PC-3 (cell line): ENCODE measurements around the gene ARFGAP1. TPM values are rescaled to one million over a fixed set of nuclear protein-coding genes. Genes with fewer than 3 reads are reported as not detected.

ENCODE experiments used
- ATAC-seq: fragments of 200-7000 bp; cut with Tn5 transposase; 2 replicates; pipeline ENCODE4 v1.9.1; 2020; ENCODE audit warnings: mild to moderate bottlenecking, moderate library complexity
- BruUV-seq: library from RNA; stranded (reverse); fragments of 400-500 nt; replicated peaks from 2 replicates; lab custom pipeline; 2021; lab: Mats Ljungman, UMichigan
- CTCF ChIA-PET: fragments of 300-600 bp; sonication (Branson Sonifier 250); formaldehyde crosslinking; loops from one replicate; lab custom pipeline; 2022; ENCODE audit warnings: antibody characterized with exemption; lab: Charles Lee
- POLR2A ChIA-PET: fragments of 300-600 bp; sonication (Branson Sonifier 250); formaldehyde crosslinking; loops from one replicate; lab custom pipeline; 2022; ENCODE audit warnings: antibody characterized with exemption; ENCODE audit not compliant: unreplicated experiment; lab: Charles Lee
- DNase-seq: peaks from one replicate; pipeline ENCODE4 v3.0.0-alpha.2; 2015
- H2AFZ ChIP-seq: fragments of 300-600 bp; sonication (generic); 2 replicates; pipeline ENCODE4 v1.6.0; 2016; ENCODE audit warnings: antibody characterized with exemption, low read length
- H3F3A ChIP-seq: fragments of 300-600 bp; sonication (generic); one replicate; pipeline ENCODE4 v1.6.0; 2017; ENCODE audit warnings: antibody characterized with exemption, low read length, control low read depth, mild to moderate bottlenecking; ENCODE audit not compliant: unreplicated experiment
- H3K27ac ChIP-seq: fragments of 300-600 bp; sonication (generic); 2 replicates; pipeline ENCODE4 v1.5.1; 2016; ENCODE audit warnings: mild to moderate bottlenecking, low read length
- H3K27me3 ChIP-seq: fragments of 300-600 bp; sonication (generic); 2 replicates; pipeline ENCODE4 v1.6.1; 2016; ENCODE audit warnings: low read length, mixed read lengths
- H3K36me3 ChIP-seq: fragments of 300-600 bp; sonication (generic); 2 replicates; pipeline ENCODE4 v1.6.1; 2016; ENCODE audit warnings: low read depth, mixed run types, low read length, mixed read lengths
- H3K4me1 ChIP-seq: fragments of 300-600 bp; sonication (generic); 2 replicates; pipeline ENCODE4 v1.5.1; 2016; ENCODE audit warnings: low read length; ENCODE audit not compliant: insufficient read depth
- H3K4me2 ChIP-seq: fragments of 300-600 bp; sonication (generic); 2 replicates; pipeline ENCODE4 v1.6.0; 2016; ENCODE audit warnings: low read length
- H3K4me3 ChIP-seq: fragments of 300-600 bp; sonication (generic); 2 replicates; pipeline ENCODE4 v1.5.1; 2016; ENCODE audit warnings: mild to moderate bottlenecking, low read length, mixed read lengths
- H3K79me2 ChIP-seq: fragments of 300-600 bp; sonication (generic); 2 replicates; pipeline ENCODE4 v1.6.1; 2017; ENCODE audit warnings: low read length, mixed read lengths
- H3K9ac ChIP-seq: fragments of 300-600 bp; sonication (generic); 2 replicates; pipeline ENCODE4 v1.6.0; 2016; ENCODE audit warnings: mild to moderate bottlenecking, low read length
- H3K9me2 ChIP-seq: fragments of 300-600 bp; sonication (generic); replicated peaks from 2 replicates; pipeline ENCODE4 v1.6.1; 2016; ENCODE audit warnings: mixed run types, low read length, mixed read lengths
- H3K9me3 ChIP-seq: fragments of 300-600 bp; sonication (generic); 2 replicates; pipeline ENCODE4 v1.6.1; 2016; ENCODE audit warnings: low read length, mixed read lengths
- H4K20me1 ChIP-seq: fragments of 300-600 bp; sonication (generic); 2 replicates; pipeline ENCODE4 v1.6.1; 2016; ENCODE audit warnings: low read length, mixed read lengths
- CTCF ChIP-seq: fragments of 300-600 bp; sonication (generic); conservative IDR thresholded peaks from 2 replicates; pipeline ENCODE4 v1.5.1; 2017; ENCODE audit warnings: antibody characterized with exemption, low read depth, mild to moderate bottlenecking, low read length
- EZH2 ChIP-seq: fragments of 300-600 bp; sonication (generic); IDR thresholded peaks from one replicate; pipeline ENCODE4 v1.6.1; 2017; ENCODE audit warnings: antibody characterized with exemption, mild to moderate bottlenecking, low read length; ENCODE audit not compliant: unreplicated experiment
- EZH2phosphoT487 ChIP-seq: fragments of 300-600 bp; sonication (generic); IDR thresholded peaks from 2 replicates; pipeline ENCODE4 v1.6.1; 2018; ENCODE audit warnings: mild to moderate bottlenecking, antibody characterized with exemption, low read length, borderline replicate concordance
- intact Hi-C: fragments of 100-400 bp; cut with micrococcal nuclease; formaldehyde crosslinking; loops from 2 replicates; pipeline ENCODE4 v1.9.0; 2023
- total RNA-seq: library from RNA; depleted of rRNA; stranded (reverse); fragments of >200 nt; gene quantifications from 2 replicates; pipeline ENCODE4 v1.2.3, GENCODE V29; 2014

The ARFGAP1 gene
- total RNA-seq, 1 experiment from 2014 or later, result 75.6 TPM

- Histone ChIP-seq H3K4me1 (peaks cover 32% of the 10 kb centered on the region), H3K27ac (no peak within 1 kb of the TSS), H3K9me3 (no peaks in the 10 kb centered on the region), H3K9me2 (no peaks in the 10 kb centered on the region), H3K27me3 (no peaks in the 10 kb centered on the region), H3F3A (no peaks in the 10 kb centered on the region), H2AFZ (no peak within 1 kb of the TSS), H3K4me2 (0 out of 2 replicates have a peak within 1 kb of the TSS, but pooled peaks have one; percentile 23), H3K36me3 (no peaks in the 10 kb centered on the region), H3K9ac (no peak within 1 kb of the TSS), H3K79me2 (no peaks in the 10 kb centered on the region), H4K20me1 (no peaks in the 10 kb centered on the region), H3K4me3 (no peak within 1 kb of the TSS)
- TF ChIP-seq CTCF (no peak), EZH2 (no peak), EZH2phosphoT487 (no peak)
- POLR2A ChIA-PET, result no interaction called here
- intact Hi-C loops, result no loop called here
- CTCF ChIA-PET, result no interaction called here
- no TSS peak for BruUV-seq
- DNase-seq (no peak), ATAC-seq (no peak)
These were observed 37.1 kb upstream of the ARFGAP1 start, which contains the start of gene BIRC7 for GRCh38 chr20:63235399-63235983. Gene BIRC7, plus strand, starts transcription at chr20:63235905. Its CDS starts 192 bp downstream, at chr20:63236097.

- no peak overlapping the region for H2AFZ ChIP-seq
- intact Hi-C loops, result no loop called here
- no TSS peak for BruUV-seq
- no peaks in the 10 kb centered on the region for H3K9me3 ChIP-seq
- no peak overlapping the region for H3K9ac ChIP-seq
- ATAC-seq (no peak), DNase-seq (no peak)
- H3F3A ChIP-seq, result no peaks in the 10 kb centered on the region
- TF ChIP-seq CTCF, result no peak
- no peak for TF ChIP-seq EZH2
- TF ChIP-seq EZH2phosphoT487, result no peak
- no peaks in the 10 kb centered on the region for H3K79me2 ChIP-seq
- H3K4me3 ChIP-seq, result no peak overlapping the region
- H3K36me3 ChIP-seq, result no peaks in the 10 kb centered on the region
- H3K27me3 ChIP-seq, result no peaks in the 10 kb centered on the region
- H3K27ac ChIP-seq, result no peak overlapping the region
- H3K4me2 ChIP-seq, result no peak overlapping the region
- H3K9me2 ChIP-seq, result no peaks in the 10 kb centered on the region
- POLR2A ChIA-PET, result no interaction called here
- no peaks in the 10 kb centered on the region for H4K20me1 ChIP-seq
- CTCF ChIA-PET, result no interaction called here
- H3K4me1 ChIP-seq, result peaks cover 24% of the 10 kb centered on the region
These were observed 36.3 kb upstream of the ARFGAP1 start for GRCh38 chr20:63236116-63236837.

- Histone ChIP-seq H3K4me1 (peaks cover 6% of the 10 kb centered on the region), H3K9me2 (no peaks in the 10 kb centered on the region), H3K4me2 (no peak overlapping the region), H3K36me3 (no peaks in the 10 kb centered on the region), H3K27ac (no peak overlapping the region), H3K9me3 (no peaks in the 10 kb centered on the region), H3K79me2 (no peaks in the 10 kb centered on the region), H3K27me3 (no peaks in the 10 kb centered on the region), H2AFZ (no peak overlapping the region), H3K9ac (no peak overlapping the region), H3F3A (no peaks in the 10 kb centered on the region), H4K20me1 (no peaks in the 10 kb centered on the region), H3K4me3 (no peak overlapping the region)
- TF ChIP-seq CTCF, result no peak
- no peak for TF ChIP-seq EZH2
- TF ChIP-seq EZH2phosphoT487, result no peak
- DNase-seq (no peak), ATAC-seq (no peak)
- intact Hi-C loops, result no loop called here
- BruUV-seq, result no TSS peak
- ChIA-PET POLR2A (no interaction called here), CTCF (no interaction called here)
These were observed 34.6 kb upstream of the ARFGAP1 start for GRCh38 chr20:63238031-63238430.
